ENCODE results near the gene CSGALNACT2.
A peak's percentile ranks its signal among the peaks of the same experiment; 100 is the strongest.

GRCh38 chr10:43197834-43198681 lies 59.8 kb downstream of the CSGALNACT2 start:
- TF ChIP-seq CTCF (IDR thresholded peaks at IDR 0.05) = peak; percentile 45
- no peak for TF ChIP-seq YY1 (IDR thresholded peaks at IDR 0.05; ENCODE audit: low read depth)
- TF ChIP-seq RFX5 (IDR thresholded peaks at IDR 0.05; ENCODE audit: low read length) = no peak

Measured in SK-N-SH (cell line).